ENCODE data around the gene SH2D3C.

GRCh38 chr9:127785933-127786772 is 7.7 kb upstream of the SH2D3C start, which contains the start of gene CDK9:
- TF ChIP-seq CTCF (IDR thresholded peaks at IDR 0.05 in 4 of 5, conservative IDR thresholded peaks at IDR 0.05 in 1 of 5) = no peak
- TF ChIP-seq POLR2A (IDR thresholded peaks at IDR 0.05) = peak; percentile 89 to 97

All from gastrocnemius medialis (tissue), 4 donors.